Heart left ventricle (tissue), 13 donors: ENCODE data around the gene USP47.

Source experiments
- CTCF ChIP-seq, 12 donors: fragments of 200-600 bp; sonication (generic) in 4 of 12; IDR thresholded peaks; one replicate each; pipeline versions ENCODE4 v1.5.0 to v1.8.0; 2018 to 2022; ENCODE audit warnings: antibody characterized with exemption in 12 of 12, mild to moderate bottlenecking in 5 of 12
- POLR2A ChIP-seq, 2 donors: fragments of 450-650 bp; IDR thresholded peaks; one replicate each; pipeline ENCODE4 v1.6.1; 2017; ENCODE audit warnings: antibody characterized with exemption in 2 of 2, mild to moderate bottlenecking in 2 of 2, moderate library complexity in 2 of 2
- donor health status: ischemic (EF 13 %, LVEDD 7.1; RV severe dilation, severe dysfunction).
- donor health status: DM: no; HTN: yes; CAD: no.
- donor health status: DM: no; HTN: no; CAD: no.
- donor health status: ischemic (EF 25% LVEDD 6.9; RV normal size, moderate dysfunction).
- donor health status: ischemic (EF 25% LVEDD 5.7; RV mildly dilated, moderate dysfunction).
- donor health status: ischemic (EF 35%, LVEDD 5.7; RV mildly dilated, moderate dysfunction).
- donor health status: nonischemic (EF 11% LVEDD 7.7; RV severe dilation, severe dysfunction).
- donor health status: DM: yes; HTN: yes; CAD: no.
- donor health status: PGD.
- donor health status: ischemic (EF 29% LVEDD 5.4; RV normal size, mild dysfunction).
- donor health status: nonischemic (EF 23%, LVEDD 6.1; RV moderate dilation, normal function).

DNA sequence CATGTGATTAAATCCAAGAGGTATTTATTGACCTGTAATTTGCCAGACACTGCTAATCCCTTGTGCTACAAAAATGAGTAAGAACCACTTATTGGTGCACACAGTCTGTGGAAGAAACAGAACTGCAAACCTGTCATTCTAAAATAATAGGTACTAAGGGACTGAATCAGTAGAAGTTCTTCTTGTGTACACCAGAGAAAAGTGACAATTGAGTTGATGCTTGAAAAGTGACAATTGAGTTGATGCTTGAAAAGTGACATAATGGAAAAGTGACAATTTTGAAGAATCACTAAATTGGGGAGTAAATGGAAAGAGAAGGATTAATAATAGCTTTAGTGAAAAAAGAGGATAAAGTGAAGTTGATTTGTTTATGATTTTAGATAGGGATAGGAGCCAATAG, 110.3 kb downstream of the USP47 start:
- no peak for TF ChIP-seq CTCF (IDR thresholded peaks at IDR 0.05)
- TF ChIP-seq POLR2A (IDR thresholded peaks at IDR 0.05) = no peak
